GM19452 (cell line): ENCODE data around the gene TMEM170A.

Experiments
- ATAC-seq: cut with Tn5 transposase; IDR thresholded peaks from one replicate; pipeline ENCODE4 v1.9.1; 2021; ENCODE audit not compliant: unreplicated experiment

Gene TMEM170A

GRCh38 chr16:75482434-75483205 is 18.1 kb upstream of the TMEM170A start:
- ATAC-seq: no peak

GRCh38 chr16:75481475-75481874 is 17.0 kb upstream of the TMEM170A start:
- no peak for ATAC-seq

GRCh38 chr16:75479421-75479990 is 15.0 kb upstream of the TMEM170A start:
- ATAC-seq: no peak

DNA sequence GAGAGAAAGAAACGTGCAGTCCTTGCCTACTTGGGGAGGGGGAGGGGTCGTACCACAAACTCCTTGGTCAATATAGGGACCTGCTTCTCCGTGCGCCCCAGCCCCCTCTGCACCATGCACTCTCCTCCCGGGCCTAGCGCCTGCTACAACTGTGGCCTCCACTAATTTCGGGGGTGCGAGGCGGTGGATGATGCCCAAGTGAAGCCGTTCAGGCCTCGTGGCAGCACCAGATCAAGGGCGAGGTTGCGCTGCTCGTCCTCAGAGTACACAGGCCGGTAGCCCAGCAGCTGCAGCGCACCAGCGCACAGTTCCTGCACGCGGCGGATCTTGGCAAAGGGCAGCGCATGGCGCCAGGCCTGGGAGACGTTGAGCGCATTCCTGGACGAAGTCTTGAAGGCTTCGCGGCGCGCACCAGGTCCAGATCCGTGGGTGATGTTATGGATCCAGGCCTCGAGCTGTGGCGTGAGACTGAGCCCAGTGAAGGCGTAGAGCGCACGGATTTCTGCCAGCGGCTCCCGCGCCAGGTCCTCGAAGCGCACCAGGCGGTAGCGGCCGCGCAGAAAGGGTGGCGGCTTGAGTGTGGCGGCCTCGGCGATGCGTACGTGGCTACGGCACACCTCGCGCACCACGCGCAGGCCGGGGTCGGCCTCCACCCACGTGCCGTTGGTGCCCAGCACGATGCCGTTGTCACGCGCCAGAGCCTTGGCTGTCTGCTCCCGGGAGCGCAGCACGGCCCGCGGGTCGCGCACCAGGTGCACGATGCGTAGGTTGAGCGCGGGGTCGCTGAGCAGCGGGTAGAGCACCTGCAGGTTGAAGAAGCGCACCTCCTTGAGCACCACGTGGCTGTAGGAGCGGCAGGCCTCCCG is 14.2 kb upstream of the TMEM170A start:
- ATAC-seq: no peak

DNA sequence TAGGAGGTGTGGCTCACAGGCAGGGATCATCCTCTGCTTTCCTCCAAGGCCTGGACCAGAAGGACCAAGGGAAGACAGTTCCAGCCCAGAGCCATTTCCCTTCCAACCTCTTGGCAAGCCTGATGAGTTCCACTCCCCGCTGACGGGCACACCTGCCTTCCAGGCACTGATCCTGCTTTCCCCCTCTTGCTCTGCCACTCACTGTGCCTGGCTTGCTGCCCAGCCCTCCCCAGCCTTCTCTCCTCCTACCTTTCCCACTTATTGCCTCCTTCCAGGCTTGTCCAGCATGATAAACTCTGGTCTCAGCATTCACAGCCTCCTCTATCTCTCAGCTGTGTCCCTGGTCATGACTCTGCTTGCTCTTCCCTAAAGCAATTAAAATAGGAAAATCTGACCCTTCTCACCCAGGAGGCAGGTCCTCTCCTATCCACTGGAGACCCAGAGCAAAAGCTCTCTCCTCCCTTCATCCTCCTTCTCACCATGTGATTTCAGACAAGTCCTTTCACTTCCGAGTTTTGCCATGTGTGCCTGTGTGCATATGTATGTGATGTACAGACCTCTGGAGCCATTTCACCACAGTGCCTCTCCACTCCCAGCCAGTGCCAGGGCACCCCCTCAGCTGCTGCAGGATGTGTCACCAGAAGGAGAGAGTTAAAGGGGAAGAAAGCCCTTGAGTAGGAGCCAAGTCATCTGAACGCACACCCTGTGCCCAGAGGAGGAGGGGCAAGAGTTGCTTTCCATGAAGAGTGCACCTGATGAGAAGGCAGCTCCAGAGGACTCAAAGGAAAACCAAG is 13.4 kb upstream of the TMEM170A start:
- no peak for ATAC-seq

DNA sequence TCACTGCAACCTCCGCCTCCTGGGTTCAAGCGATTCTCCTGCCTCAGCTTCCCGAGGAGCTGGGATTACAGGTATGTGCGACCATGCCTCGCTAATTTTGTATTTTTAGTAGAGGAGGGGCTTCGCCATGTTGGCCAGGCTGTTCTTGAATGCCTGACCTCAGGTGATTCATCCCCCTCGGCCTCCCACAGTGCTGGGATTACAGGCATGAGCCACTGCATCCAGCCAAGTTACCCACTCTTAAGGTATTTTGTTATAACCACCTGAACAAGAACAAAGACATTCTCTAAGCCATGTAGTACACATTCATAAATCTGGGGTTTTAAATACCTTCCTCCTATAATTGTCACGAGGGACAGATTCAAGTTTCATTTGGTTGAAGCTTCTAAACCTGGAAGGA is 12.3 kb upstream of the TMEM170A start:
- no peak for ATAC-seq

- no peak for ATAC-seq
Observed at GRCh38 chr16:75475420-75475847, 10.9 kb upstream of the TMEM170A start.

- ATAC-seq: no peak
Observed at GRCh38 chr16:75472908-75473877, 8.7 kb upstream of the TMEM170A start.

- ATAC-seq: no peak
Observed at GRCh38 chr16:75471723-75472633, 7.5 kb upstream of the TMEM170A start.

- ATAC-seq: no peak
Observed at GRCh38 chr16:75466760-75467159, 2.3 kb upstream of the TMEM170A start.

GRCh38 chr16:75463389-75464121 is 934 bp downstream of the TMEM170A start:
- peak; percentile 13 for ATAC-seq

- no peak for ATAC-seq
Observed at GRCh38 chr16:75462806-75463205, 1.7 kb downstream of the TMEM170A start.

GRCh38 chr16:75461575-75461974 is 2.9 kb downstream of the TMEM170A start:
- no peak for ATAC-seq

- no peak for ATAC-seq
Observed at GRCh38 chr16:75460446-75460845, 4.0 kb downstream of the TMEM170A start.

GRCh38 chr16:75459691-75460090 is 4.8 kb downstream of the TMEM170A start:
- no peak for ATAC-seq

GRCh38 chr16:75458439-75458838 is 6.0 kb downstream of the TMEM170A start:
- no peak for ATAC-seq

DNA sequence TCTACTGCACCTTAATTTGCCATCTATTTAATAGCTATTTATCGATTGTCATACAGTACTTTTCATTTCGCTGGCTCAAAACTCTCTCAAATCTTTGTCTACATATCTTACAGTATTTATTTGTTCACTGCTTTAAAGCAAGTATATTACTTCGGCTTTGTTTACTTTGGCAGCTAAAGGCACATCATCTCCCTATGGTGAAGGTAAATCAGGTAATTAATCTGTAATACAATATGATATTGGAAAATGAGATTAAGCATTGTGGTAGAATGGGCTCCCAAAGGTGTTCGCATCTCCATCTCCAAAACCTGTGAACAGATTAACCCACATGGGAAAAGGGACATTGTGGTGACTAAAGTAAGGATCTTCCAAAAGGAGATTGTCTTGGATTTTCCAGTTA is 6.5 kb downstream of the TMEM170A start:
- no peak for ATAC-seq

DNA sequence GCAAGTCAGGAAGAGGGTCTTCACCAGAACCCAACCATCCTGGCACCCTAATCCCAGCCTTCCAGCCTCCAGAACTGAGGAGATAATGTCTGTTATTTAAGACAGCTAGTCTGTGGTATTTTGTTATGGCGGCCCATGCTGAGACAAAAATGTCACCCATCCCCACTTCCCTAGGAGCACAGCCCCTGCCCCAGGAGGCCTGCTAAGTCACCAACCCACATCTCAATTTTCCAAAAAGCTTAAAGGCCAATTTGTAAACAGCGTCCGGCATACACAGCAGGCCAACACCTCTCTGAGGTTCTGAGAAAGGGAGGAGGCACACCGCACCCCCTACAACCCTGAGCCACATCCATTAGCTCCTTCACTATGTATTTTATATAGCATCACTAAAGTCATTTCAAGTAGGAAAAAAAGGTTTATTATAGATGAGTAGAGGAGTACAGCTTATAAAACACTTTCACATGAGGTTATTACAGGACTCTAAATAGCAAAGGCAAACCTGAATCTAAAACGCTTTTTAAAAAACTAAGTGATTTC is 6.9 kb downstream of the TMEM170A start:
- ATAC-seq: no peak
